ENCODE results near the gene EGFL6. TPM values are rescaled to one million over a fixed set of nuclear protein-coding genes. Genes with fewer than 3 reads are reported as not detected.

The EGFL6 gene
- total RNA-seq, 1 experiment from 2014 or later: 0.96 TPM

DNA sequence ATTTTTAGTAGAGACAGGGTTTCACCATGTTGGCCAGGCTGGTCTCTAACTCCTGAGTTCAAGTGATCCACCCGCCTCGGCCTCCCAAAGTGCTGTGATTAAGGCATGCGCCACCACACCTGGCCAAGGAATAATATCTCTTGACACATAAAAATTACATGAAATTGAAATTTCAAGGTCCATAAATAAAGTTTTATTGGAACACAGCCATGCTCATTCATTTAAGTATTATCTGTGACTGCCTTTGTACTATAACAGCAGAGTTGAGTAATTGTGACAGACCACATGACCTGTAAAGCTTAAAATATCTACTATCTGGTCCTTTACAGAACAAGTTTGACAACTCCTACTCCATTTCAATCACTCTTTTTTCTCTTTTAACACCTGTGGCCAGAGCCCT lies 17.8 kb upstream of the EGFL6 start:
- POLR2A ChIA-PET: no interaction called here

DNA sequence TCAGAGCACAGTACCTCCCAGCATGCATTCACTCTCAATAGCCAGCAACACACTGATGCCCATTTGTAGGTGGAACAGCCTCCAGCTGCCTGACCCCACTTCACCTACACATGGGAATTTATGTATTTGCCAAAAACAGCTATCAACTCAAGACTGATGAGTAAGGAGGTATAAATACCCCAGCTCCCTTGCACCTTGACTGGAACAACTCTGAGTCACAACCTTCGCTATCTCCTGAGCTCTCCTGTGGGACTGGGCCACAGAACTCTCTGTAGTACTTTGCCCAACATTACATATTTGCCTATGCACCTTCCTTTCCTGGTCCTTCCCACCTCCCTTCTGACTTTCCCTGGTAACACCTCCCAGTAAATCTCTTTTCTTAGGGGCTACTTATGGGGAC lies 16.5 kb upstream of the EGFL6 start:
- POLR2A ChIA-PET: no interaction called here
- peaks cover 3% of the 10 kb centered on the region; the same call in 1 of the 2 replicates for H3K27me3 Mint-ChIP-seq (ENCODE audit: low read depth)
- CTCF ChIA-PET: interaction anchor here (1.1 kb wide), 1 partner anchor 783 kb away, joined by 3 read pairs; no protein-coding TSS in a partner anchor
- DNase-seq (ENCODE audit: low spot score): no peak
- H3K4me1 Mint-ChIP-seq: no peaks in the 10 kb centered on the region
- H3K27ac Mint-ChIP-seq: no peak overlapping the region
- H3K9me3 Mint-ChIP-seq: no peaks in the 10 kb centered on the region
- H3K4me3 Mint-ChIP-seq: no peak overlapping the region
- ATAC-seq: no peak
- no peaks in the 10 kb centered on the region for H3K36me3 Mint-ChIP-seq
- TF ChIP-seq ZNF416 (CRISPR knock-in tag; IDR thresholded peaks at IDR 0.05): no peak
- no peak for TF ChIP-seq ZNF281 (CRISPR knock-in tag; IDR thresholded peaks at IDR 0.05)
- no peak for TF ChIP-seq GABPB1 (CRISPR knock-in tag; IDR thresholded peaks at IDR 0.05)
- no peak for TF ChIP-seq PRRX2 (CRISPR knock-in tag; IDR thresholded peaks at IDR 0.05)
- TF ChIP-seq NR2C2 (CRISPR knock-in tag; IDR thresholded peaks at IDR 0.05): no peak
- no peak for TF ChIP-seq KAT7 (CRISPR knock-in tag; IDR thresholded peaks at IDR 0.05; ENCODE audit: borderline replicate concordance)
- TF ChIP-seq, protein P1, sequence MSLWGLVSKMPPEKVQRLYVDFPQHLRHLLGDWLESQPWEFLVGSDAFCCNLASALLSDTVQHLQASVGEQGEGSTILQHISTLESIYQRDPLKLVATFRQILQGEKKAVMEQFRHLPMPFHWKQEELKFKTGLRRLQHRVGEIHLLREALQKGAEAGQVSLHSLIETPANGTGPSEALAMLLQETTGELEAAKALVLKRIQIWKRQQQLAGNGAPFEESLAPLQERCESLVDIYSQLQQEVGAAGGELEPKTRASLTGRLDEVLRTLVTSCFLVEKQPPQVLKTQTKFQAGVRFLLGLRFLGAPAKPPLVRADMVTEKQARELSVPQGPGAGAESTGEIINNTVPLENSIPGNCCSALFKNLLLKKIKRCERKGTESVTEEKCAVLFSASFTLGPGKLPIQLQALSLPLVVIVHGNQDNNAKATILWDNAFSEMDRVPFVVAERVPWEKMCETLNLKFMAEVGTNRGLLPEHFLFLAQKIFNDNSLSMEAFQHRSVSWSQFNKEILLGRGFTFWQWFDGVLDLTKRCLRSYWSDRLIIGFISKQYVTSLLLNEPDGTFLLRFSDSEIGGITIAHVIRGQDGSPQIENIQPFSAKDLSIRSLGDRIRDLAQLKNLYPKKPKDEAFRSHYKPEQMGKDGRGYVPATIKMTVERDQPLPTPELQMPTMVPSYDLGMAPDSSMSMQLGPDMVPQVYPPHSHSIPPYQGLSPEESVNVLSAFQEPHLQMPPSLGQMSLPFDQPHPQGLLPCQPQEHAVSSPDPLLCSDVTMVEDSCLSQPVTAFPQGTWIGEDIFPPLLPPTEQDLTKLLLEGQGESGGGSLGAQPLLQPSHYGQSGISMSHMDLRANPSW (CRISPR knock-in tag; conservative IDR thresholded peaks at IDR 0.05; ENCODE audit: low read depth): no peak
- TF ChIP-seq EMX1 (CRISPR knock-in tag; IDR thresholded peaks at IDR 0.05): no peak
- TF ChIP-seq ZNF396 (CRISPR knock-in tag; IDR thresholded peaks at IDR 0.05; ENCODE audit: borderline replicate concordance): no peak
- no peak for TF ChIP-seq USF2 (CRISPR knock-in tag; IDR thresholded peaks at IDR 0.05)
- TF ChIP-seq, protein P2, sequence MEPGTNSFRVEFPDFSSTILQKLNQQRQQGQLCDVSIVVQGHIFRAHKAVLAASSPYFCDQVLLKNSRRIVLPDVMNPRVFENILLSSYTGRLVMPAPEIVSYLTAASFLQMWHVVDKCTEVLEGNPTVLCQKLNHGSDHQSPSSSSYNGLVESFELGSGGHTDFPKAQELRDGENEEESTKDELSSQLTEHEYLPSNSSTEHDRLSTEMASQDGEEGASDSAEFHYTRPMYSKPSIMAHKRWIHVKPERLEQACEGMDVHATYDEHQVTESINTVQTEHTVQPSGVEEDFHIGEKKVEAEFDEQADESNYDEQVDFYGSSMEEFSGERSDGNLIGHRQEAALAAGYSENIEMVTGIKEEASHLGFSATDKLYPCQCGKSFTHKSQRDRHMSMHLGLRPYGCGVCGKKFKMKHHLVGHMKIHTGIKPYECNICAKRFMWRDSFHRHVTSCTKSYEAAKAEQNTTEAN (CRISPR knock-in tag; IDR thresholded peaks at IDR 0.05): no peak
- TF ChIP-seq TEAD1 (CRISPR knock-in tag; IDR thresholded peaks at IDR 0.05): no peak
- TF ChIP-seq, protein P3, sequence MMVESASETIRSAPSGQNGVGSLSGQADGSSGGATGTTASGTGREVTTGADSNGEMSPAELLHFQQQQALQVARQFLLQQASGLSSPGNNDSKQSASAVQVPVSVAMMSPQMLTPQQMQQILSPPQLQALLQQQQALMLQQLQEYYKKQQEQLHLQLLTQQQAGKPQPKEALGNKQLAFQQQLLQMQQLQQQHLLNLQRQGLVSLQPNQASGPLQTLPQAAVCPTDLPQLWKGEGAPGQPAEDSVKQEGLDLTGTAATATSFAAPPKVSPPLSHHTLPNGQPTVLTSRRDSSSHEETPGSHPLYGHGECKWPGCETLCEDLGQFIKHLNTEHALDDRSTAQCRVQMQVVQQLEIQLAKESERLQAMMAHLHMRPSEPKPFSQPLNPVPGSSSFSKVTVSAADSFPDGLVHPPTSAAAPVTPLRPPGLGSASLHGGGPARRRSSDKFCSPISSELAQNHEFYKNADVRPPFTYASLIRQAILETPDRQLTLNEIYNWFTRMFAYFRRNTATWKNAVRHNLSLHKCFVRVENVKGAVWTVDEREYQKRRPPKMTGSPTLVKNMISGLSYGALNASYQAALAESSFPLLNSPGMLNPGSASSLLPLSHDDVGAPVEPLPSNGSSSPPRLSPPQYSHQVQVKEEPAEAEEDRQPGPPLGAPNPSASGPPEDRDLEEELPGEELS (CRISPR knock-in tag; IDR thresholded peaks at IDR 0.05): no peak

More for the DNA sequence above, 17.8 kb upstream of the EGFL6 start:
- Mint-ChIP-seq H3K4me1 (no peaks in the 10 kb centered on the region), H3K27me3 (ENCODE audit: low read depth) (peaks cover 3% of the 10 kb centered on the region; the same call in 1 of the 2 replicates), H3K9me3 (no peaks in the 10 kb centered on the region), H3K36me3 (no peaks in the 10 kb centered on the region), H3K27ac (no peak overlapping the region), H3K4me3 (no peak overlapping the region)
- CTCF ChIA-PET: no interaction called here
- no peak for ATAC-seq
- DNase-seq (ENCODE audit: low spot score): no peak
- TF ChIP-seq GRHL2 (CRISPR knock-in tag; IDR thresholded peaks at IDR 0.05; ENCODE audit: insufficient replicate concordance, severe bottlenecking) (no peak), SP1 (CRISPR knock-in tag; conservative IDR thresholded peaks at IDR 0.05) (no peak), TCF7 (CRISPR knock-in tag; IDR thresholded peaks at IDR 0.05; ENCODE audit: low read depth) (no peak), PRDM15 (CRISPR knock-in tag; IDR thresholded peaks at IDR 0.05) (no peak), PRRX2 (CRISPR knock-in tag; IDR thresholded peaks at IDR 0.05) (no peak), TP53 (CRISPR knock-in tag; IDR thresholded peaks at IDR 0.05) (no peak), MXD4 (CRISPR knock-in tag; IDR thresholded peaks at IDR 0.05; ENCODE audit: borderline replicate concordance) (no peak), ETV6 (CRISPR knock-in tag; IDR thresholded peaks at IDR 0.05) (no peak), SMAD3 (CRISPR knock-in tag; IDR thresholded peaks at IDR 0.05; ENCODE audit: borderline replicate concordance) (no peak), EMX1 (CRISPR knock-in tag; IDR thresholded peaks at IDR 0.05) (no peak)
